Epithelial cell of proximal tubule (primary cell): ENCODE measurements around the gene FXYD5. TPM values are rescaled to one million over a fixed set of nuclear protein-coding genes. Genes with fewer than 3 reads are reported as not detected.

Source experiments
- DNase-seq: peaks from one replicate; pipeline ENCODE4 v3.0.0-alpha.2; 2011; ENCODE audit warnings: low read depth
- H3K4me3 ChIP-seq: 2 replicates; pipeline ENCODE4 v1.5.1; 2011; ENCODE audit warnings: low read depth, mild to moderate bottlenecking, low read length
- total RNA-seq: library from RNA; depleted of rRNA; stranded (reverse); fragments of >200 nt; gene quantifications from 2 replicates; pipeline ENCODE4 v1.2.3, GENCODE V29; 2015
- TF ChIP-seq, protein P1 (sequence below): conservative IDR thresholded peaks from 2 replicates; pipeline ENCODE4 v1.5.1; 2012; ENCODE audit warnings: low read depth, mild to moderate bottlenecking, low read length

FXYD5 gene
- total RNA-seq, 1 donor from 2014 or later, result 107 TPM

DNA sequence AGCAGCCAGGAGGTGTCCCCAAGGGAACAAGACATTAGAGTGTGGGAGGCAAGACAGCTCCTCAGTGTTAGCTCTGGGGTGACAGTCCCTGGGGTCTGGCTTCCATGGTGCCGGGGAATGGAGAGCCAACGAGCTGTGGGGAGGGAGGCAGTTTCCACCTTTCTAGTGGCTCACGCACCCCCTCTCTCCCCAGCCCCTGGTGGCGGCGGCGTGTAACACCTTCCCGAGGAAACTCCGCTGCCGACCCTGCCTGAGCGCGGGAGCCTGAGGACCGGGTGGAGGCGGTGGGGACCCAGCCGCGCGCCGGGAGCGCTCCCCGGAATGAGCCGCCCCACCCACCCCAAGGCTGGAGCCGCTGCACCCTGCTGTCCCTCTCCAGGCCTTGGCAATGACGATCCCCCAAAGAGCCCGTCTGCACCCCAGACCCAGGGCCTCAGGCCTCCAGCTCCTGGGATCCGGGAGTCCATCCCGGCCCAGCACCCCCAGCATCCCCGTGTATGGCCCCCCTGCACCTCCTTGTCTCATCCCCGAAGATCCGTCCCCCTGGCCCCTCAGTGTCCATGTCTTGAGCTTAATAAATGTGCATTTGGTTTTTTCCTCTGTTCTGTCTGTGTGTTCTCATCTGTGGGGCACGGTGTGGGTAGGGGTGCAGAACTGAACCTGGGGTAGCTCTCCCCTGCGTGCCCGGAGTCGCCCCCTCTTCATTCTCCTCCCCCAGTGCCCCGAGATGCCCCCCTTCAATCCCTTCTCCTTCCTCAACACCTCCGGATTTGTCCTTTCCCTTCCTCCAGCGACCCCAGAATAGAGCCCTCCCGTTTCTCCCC is 622 bp upstream of the FXYD5 start:
- DNase-seq, result no peak
- peak overlapping the region; percentile 70 for H3K4me3 ChIP-seq
- TF ChIP-seq, protein P1, sequence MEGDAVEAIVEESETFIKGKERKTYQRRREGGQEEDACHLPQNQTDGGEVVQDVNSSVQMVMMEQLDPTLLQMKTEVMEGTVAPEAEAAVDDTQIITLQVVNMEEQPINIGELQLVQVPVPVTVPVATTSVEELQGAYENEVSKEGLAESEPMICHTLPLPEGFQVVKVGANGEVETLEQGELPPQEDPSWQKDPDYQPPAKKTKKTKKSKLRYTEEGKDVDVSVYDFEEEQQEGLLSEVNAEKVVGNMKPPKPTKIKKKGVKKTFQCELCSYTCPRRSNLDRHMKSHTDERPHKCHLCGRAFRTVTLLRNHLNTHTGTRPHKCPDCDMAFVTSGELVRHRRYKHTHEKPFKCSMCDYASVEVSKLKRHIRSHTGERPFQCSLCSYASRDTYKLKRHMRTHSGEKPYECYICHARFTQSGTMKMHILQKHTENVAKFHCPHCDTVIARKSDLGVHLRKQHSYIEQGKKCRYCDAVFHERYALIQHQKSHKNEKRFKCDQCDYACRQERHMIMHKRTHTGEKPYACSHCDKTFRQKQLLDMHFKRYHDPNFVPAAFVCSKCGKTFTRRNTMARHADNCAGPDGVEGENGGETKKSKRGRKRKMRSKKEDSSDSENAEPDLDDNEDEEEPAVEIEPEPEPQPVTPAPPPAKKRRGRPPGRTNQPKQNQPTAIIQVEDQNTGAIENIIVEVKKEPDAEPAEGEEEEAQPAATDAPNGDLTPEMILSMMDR, result peak; percentile 56

DNA sequence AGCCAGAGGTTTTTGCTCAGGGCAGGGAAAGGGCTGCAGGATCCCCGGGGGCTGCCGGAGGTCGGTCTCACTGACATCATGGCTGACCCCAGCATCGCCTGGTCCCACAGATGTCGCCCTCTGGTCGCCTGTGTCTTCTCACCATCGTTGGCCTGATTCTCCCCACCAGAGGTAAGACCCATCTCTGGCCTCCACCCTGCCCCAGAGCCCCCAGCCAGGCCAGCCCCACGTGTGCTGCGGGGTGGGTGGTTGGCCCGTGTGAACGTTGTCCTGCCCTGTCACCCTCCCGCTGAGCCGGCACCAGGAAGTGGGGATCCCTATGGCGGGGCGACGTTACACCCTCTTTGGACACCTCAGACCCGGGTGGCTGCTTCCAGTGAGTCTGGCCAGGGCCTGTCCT is 906 bp downstream of the FXYD5 start:
- TF ChIP-seq, protein P1, result no peak
- peak overlapping the region; percentile 70 for H3K4me3 ChIP-seq
- DNase-seq, result no peak

DNA sequence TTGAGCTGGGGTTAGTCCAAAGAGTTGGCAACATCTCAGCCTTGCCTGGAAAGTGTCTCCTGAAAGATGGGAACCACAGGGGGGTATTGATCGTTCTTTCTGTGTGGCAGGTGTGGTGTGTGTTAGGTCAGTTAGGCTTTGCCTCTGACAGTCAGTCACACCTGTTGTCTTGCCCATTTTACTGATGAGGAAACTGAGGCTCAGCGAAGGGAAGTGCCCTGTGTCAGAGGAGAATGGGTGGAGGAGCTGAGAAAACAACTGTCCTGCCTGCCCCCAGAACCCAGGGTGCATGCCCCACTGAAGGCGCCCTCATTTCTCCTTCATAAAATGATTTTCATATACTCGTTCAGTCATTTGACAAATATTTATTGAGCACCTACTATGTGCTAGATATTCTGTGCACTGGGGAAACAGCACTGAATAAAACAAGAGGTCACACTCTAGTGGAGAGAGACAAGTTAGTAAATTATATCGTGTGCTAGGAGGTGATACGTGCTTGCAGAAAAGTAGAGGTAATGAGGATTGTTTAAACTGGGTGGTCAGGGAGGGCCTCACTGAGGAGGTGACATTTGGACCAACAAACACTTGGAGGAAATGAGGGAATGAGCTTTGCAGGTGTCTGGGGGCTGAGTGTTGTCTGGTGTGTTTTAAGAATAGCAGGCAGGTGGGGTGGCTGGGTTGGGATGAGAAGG is 1.6 kb downstream of the FXYD5 start:
- no peak overlapping the region for H3K4me3 ChIP-seq
- no peak for DNase-seq
- TF ChIP-seq, protein P1, result no peak

DNA sequence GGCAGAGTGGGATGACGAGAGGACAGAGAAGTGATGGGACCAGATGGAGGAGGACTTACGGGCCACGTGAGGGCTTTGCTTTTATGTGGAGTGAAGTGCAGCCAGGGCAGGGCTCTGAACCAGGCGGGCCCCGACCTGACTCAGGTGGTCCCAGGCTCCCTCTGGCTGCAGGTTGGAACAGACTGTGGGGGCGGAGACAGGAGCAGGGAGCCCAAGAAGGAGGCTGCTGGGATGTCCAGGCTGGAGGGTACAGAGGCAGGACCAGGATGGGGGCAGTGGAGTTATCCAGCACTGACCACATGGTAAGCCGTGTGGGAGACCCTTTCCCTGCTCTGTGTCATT is 2.1 kb downstream of the FXYD5 start:
- TF ChIP-seq, protein P1, result no peak
- H3K4me3 ChIP-seq, result no peak overlapping the region
- DNase-seq, result no peak

DNA sequence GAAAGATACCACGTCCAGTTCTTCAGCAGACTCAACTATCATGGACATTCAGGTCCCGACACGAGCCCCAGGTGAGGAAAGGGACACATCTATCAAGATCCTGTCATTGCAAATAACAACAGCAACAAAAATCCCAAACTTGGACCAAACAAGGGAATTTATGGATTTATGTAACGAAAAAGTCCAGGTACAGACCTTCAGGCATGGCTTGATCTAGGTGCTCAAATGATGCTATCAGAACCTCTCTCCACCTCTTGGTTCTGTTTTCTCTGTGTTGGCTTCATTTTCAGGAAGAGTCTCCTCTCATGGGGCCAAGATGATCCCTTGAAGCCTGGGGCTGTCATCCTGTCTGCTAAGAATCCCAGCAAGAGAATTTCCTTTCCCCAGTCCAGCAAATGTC is 2.9 kb downstream of the FXYD5 start:
- DNase-seq, result no peak
- no peak overlapping the region for H3K4me3 ChIP-seq
- TF ChIP-seq, protein P1, result no peak

DNA sequence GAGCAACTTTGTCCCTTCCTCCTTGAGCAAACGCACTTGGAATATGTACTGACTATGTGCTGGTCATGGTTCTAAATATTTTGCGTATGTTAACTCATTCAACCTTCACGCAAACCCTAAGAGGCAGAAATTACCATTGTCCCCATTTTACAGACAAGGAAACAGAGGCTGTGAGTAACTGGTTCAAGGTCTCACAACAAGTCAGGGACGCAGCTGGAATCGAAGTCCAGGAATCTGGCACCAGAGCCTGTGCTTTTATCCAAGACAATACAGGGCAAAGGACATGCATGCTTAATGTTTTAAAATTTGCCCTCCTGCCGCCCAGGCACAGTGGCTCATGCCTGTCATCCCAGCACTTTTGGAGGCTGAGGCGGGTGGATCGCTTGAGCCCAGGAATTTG is 5.1 kb downstream of the FXYD5 start:
- TF ChIP-seq, protein P1, result no peak
- no peak for DNase-seq
- H3K4me3 ChIP-seq, result no peak overlapping the region
